Kidney glomerular epithelial cell (primary cell): ENCODE results near the gene MAP4K4.

Source experiments
- DNase-seq: peaks from one replicate; lab custom pipeline; 2025; lab: John Stamatoyannopoulos, UW

The MAP4K4 gene

DNA sequence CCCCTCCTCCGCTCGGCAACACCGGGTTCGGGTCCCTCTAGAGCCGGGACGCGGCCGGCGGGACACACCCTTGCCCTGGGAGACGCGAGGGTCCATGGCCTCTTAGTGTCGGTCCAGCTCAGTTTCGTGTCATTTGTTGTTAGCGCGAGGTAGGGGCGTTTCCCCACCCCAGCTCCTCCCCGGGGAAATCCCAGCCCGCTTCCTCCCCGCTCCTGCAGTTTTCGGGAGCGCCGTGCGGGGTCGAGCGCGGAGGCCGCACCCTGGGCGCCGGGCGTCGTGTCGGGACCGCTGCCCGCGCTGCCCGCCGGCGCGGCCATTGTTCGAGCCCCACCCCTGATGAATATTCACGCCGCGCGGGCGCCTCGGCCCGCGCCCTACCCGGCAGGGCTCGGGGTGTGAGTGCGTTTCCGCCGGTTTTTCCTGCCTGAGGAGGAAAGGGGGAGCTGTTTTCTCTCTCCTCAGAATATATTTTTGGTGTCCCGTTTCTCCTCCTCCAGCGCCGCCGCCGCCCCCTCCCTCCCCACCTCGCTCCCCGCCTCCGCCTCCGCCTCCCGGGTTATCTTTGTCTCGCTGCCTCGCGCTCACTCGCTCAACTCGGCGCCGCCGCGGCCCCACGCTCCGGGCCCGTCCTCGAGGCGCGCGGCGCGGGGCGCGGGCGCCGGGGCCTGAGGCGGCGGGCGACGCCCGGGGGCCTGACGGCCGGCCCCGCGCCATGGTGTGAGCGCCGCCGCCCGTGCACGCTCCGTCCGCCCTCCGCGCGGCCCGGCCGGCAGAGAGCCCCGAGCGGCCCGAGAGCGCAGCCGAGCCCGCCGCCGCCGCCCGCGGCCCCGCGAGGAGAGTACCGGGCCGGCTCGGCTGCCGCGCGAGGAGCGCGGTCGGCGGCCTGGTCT lies at the start of gene MAP4K4:
MAP4K4 (plus strand) TSS at position 584 of the 890 bp plus-strand sequence. CDS start 374 bp downstream, outside the sequence.
- DNase-seq, result peak; percentile 80

DNA sequence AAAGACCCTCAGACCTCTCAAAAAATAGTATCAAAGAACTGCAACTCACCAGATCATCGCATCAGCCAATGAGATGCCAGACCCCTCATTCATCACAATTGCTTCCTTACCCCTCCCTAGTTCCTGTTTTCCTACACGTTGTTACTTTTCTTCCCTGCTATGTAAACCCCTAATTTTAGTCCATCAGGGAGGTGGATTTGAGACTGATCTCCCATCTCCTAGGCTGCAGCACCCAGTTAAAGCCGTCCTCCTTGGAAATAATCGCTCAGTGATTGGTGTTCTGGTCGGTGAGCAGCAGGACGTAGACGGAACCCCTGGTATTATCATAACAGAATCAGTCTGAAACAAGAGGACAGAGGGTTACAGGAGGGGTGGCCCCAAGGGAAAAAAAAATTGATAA lies 44.0 kb upstream of the MAP4K4 start:
- no peak for DNase-seq

DNA sequence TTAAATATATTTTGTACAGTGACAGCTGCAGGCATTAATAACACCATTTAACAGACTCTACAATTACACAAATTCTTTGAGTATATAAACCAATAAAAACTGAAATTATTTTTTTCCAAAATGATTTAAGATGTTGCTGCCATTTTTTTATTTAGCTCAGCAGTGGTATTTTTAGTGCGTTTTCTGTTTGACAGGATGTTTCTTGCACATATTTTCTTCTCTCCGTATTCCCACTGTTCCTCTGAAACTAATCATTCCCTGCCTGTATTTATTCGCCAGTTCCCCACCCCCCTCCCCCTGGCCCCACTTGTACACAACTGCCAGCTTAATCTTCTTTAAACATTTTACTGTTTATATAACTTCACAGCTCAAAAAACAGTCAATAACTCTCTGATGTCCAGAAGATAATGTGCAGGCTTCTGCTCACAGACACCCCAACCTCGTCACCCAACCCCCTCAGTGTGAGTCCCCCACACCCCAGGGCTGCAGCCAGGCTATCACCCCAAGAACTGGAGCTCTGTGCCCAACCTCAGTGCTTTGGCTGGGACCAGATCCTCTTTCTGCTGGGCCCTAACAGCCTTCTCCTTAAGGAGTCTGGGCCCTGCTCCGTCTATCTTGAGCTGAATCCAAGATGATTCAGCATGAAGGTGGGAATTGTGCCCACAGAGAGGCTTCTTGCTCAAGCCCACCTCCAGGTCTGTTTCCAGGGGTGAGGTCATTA lies 41.6 kb upstream of the MAP4K4 start:
- DNase-seq, result no peak

DNA sequence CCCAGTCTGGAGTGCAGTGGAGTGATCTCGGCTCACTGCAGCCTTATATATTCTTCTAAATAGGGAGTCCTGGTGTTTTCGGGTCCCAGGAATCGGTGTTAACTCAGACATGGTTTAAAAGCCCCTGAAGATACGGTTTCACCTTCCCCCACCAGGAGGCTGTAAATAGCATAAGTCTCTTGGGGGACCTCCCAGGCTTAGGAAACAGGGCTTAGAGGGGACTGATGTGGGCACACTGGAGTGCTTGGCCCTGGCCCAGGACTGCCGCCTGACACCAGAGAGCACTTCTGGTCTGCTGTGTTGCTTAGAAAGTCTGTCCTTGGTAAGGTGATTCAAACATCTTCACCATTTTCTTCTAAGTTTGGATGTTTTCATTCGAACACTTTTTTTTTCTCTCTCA lies 39.7 kb upstream of the MAP4K4 start:
- DNase-seq, result no peak

DNA sequence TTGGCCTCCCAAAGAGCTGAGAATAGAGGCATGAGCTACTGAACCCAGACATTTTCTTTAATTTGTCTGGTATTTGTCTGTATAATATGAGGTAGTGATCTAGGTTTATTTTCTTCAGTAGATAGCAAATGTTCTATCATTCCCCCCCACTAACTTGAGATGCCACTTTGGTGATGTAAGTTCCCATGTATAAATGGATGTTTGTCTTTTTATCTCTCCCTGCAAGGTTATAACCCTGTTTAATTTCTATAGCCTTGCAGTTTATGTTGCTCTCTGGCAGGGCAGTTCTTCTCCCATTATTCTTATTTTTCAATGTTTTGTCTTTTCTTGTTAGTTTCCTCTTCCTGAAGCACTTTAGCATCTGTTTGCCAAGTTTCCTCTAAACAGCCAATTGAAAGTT lies 39.1 kb upstream of the MAP4K4 start:
- DNase-seq, result peak; percentile 13

DNA sequence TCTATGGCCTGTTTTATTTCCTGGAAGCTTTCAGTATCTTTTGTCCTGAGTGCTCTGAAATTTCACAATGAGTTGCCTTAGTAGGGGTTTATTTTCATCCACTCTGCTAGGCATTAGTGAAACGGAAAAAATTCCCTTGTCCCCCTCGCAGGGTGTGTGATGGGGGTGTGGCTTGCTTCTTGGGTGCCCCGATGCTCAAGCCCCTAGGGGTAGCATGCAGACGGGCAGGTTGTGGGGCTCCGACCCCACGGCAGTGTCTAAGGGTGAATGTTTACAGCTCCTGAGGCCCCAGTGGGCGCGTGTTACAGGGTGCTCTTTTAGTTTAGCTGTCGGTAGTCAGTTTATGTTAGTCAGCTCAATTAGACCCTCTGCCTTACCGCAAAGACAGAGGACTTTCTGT lies 32.2 kb upstream of the MAP4K4 start:
- no peak for DNase-seq

DNA sequence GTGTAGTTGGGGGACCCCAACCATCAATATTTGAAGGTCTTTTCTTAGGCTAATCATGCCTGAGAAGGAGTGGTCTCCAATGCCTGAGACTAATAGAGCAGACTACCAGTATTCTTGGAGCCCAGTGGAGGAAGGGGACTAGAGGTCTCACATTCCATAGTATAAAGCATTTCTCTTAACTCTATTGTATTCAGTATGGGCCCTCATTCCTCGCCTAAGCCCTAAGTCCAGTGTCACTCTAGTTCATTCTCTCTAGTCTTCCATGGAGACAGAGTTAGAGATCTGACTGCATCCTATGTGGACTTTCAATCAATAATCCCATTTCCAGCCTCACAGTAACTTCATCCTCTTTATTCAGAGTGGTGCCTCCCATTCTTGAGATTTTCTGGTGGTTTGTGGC lies 29.7 kb upstream of the MAP4K4 start:
- no peak for DNase-seq

DNA sequence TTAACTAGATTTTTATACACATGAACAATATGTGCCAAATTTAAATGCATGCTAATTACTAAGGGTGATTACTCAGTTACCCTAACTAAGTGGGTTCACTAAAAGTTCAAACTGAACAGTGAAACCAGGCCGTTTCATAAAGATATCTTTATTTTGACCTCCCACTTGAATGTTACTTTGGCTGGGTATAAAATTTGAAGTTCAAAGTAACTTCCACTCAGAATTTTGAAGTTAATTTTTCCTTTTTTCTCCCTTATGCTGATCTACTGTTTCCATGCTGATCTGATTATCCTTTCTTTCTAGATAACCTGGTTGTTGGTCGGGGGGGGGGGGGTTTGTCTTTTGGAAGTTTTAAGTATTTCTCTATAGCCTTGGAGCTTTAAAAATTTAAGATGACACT lies 25.5 kb upstream of the MAP4K4 start:
- DNase-seq, result no peak

DNA sequence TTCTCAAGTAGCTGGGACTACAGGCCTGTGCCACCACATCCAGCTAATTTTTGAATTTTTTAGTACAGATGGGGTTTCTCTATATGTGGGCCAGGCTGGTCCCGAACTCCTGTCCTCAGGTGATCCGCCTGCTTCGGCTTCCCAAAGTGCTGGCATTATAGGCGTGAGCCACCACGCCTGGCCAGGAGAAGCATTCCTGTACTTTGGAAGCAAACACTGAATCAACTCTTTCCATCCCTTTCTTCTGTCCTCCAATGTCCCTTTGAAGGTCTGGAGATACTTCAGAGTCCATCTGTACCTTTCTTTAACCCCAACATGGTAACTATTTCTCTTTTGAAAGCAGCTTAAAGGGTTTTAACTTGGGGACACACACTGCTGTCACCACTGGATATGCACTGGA lies 23.6 kb upstream of the MAP4K4 start:
- DNase-seq, result no peak

DNA sequence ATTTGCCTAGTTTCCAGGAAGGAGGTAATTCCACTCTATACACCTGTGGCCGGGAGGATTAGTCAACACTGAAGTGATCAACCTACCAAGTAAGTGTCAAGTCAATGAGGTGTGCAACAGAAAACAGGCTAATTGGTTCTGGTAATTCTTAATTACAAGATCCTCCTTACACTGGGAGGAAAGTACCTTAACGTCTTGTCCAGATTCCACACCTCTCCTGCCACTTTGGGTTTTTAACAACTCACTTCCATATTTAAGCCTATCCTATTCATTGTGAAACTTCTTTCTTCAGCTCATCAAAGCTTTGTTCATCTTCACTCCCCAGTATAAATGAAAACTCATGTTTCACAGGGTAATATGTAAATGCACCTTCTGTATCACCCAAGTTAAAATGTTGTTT lies 22.0 kb upstream of the MAP4K4 start:
- no peak for DNase-seq

DNA sequence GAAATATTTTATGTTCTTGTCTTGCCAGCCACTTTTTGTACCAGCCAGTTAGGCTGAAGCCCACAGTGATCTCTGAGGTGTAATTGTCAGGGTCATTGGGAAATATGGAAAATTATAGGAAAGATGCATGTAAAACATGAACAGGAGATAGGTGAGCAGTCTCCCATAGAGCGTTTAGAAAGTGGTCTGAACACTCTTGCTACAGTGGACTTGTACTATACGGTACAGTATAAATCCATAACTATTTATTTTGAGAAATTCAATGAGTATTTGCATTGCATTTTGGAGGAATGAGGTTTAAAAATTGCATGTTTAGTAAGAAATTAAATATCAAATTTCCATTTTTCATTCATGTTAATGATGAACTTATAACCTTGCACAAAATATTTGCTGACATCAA lies 20.8 kb upstream of the MAP4K4 start:
- no peak for DNase-seq

DNA sequence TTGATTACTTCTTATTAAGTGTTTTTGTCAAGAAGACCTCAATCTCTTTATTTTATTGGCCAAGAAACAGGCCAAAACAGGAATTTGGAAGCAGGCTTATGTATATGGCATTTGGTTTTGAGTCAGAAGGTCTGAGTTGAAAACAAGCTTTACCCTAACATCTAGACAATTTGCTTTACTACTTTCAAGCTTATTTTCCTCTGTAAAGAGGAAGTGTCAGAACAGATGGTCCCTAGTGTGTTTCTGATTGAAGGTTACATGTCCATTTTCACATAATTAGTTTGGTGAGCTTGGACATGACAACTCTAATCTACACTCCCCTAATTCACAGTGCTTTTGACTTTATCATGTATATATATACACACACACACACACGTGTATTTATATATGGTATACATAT lies 19.8 kb upstream of the MAP4K4 start:
- no peak for DNase-seq

DNA sequence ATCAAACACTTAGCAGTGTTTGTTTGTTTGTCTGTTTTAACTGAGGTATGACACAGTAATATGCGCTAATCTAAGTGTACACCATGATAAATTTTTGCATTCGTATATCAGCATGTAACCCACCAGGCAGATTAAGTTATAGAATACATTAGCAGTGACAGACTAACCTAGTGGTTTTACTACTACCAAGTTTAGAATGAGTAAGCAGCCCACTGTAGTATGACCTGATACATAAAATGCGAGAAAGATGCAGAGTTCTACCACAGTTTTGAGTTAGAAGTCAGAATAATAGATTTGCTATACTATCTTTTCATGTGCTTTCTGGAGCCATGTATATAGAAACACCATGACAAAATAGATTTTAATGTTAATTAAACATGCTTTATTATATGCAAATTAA lies 19.1 kb upstream of the MAP4K4 start:
- DNase-seq, result no peak

DNA sequence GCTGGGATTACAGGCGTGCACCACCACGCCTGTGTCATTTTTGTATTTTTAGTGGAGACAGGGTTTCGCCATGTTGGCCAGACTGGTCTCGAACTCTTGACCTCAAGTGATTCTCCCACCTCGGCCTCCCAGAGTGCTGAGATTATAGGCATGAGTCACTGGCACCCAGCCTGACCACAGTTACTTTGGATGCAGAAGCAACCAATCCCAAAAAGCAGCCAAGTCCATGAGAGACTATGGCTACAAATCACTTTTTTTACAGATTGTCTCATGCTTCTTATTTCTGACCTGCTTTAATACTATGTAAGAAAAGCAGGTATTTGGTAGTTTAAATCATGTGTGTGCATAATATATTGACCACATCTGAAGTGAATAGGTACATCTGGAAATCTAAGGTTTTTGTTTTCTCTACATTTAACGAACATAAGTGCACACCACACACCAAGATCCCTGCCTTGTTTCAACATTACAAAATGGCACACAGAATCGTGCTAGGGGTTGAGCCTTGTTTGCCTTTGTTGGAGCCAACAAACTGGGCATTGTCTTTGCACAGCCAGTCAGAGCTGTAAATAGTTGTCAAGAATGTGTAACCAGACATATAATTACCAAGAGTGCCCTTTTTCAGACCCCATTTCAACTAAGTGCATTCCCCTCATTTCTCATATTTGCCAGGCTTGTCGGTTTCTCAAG lies 18.3 kb upstream of the MAP4K4 start:
- no peak for DNase-seq

DNA sequence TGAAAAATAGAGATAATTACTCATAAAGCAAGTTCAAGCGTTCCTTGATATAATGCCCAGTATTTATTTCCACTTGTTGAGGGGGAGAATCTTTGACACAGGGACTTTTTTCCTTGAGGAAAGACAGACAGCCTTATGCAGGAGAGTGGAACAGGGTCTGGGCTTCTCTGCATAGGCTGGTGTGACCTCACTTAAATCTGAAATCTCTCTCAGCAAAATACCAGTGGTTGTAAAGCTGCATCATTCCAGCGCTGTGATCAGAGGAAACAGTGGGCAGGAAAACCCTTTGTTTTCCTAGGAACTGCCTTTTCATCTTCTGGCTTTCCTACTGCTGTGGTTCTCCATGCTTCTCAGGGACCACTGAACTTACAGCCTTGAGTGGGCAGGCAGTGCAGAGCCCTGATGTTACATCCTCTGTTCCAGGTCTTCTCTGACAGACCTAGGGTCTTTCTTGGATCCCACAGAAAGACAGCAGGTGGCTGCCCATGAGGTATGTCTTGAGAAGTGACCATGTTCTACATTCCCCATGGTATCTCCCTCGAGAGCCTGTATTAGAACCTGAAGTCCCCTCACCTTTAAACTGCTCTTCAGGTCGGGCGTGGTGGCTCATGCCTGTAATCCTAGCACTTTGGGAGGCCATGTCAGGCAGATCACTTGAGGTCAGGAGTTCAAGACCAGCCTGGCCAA lies 17.6 kb upstream of the MAP4K4 start:
- DNase-seq, result no peak

DNA sequence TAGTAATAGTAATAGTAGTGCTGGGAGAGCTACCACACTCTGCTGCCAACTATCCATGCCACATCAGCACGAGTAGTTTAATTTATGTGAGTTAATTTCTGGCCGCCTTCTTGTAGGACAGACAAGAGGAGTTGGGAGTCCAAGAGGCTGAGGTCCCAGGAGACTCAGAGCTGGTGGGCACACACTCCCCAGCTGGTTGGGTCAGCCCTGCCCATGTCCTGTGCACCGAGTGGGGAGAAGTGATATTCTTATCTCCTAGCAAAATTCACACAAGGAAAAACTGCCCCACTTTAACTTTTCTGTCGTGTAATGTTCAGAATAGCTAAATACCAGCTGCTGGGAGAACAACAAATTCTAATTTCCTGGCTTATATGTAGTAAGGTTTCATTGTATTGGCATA lies 15.2 kb upstream of the MAP4K4 start:
- DNase-seq, result no peak

DNA sequence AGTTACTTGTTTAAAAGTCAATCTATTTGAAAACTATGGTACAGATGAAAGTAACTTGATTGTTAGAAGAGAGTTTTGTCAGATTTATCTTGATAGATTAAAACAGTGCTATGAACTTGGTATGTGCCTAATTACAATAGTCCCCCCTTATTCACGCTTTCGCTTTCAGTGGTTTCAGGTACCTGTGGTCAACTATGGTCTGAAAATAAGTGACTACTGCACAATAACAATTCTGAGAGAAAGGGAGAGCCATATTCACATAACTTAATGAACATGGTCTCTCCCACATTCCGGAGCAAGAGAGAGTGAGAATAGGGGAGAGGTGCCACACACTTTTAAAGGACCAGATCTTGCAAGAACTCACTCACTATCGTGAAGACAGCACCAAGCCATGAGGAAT lies 13.2 kb upstream of the MAP4K4 start:
- DNase-seq, result no peak

DNA sequence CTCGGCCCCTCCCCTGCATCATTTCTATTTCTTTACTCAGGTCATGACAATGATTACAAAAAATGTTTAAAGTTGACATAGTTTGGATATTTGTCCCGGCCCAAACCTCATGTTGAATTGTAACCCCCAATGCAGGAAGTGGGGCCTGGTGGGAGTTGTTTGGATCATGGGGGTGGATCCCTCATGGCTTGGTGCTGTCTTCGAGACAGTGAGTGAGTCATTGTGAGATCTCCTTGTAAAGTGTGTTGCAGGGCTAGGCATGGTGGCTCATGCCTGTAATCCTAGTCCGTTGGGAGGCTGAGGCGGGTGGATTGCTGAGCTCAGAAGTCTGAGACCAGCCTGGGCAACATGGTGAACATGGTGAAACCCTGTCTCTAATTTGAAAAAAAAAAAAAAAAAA lies 9.2 kb upstream of the MAP4K4 start:
- no peak for DNase-seq

DNA sequence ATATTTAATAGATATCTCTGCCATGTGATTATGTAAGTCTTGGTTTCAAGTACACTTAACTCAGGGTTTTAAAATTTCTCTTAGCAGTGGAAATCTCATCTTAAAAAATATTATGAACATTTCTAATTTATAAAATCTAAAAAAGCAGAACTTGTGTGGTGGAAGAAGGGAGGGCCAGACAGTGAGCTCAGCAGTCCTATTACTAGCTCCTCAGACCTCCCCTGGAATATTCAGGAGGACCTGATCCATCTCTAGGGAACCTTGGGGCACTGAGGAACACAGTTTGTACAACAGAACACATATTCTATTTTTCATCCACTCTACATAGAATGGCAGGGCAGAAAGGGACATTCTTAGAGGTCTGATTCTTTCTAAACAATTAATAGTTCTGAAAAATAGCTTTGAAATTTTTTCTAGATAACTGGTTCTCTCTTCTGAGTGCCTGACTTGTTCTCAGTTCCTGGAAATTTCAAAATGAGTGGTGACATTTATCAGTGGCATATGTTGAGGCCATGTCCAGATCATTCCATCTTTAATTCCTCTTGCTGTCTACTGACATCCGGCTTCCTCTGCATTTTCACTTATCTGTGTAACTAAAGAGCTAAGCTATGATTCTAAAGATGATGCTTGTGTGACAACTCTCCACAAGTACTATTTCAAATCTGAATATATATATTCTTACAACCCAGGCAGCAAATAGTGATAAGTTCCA lies 8.2 kb upstream of the MAP4K4 start:
- no peak for DNase-seq

DNA sequence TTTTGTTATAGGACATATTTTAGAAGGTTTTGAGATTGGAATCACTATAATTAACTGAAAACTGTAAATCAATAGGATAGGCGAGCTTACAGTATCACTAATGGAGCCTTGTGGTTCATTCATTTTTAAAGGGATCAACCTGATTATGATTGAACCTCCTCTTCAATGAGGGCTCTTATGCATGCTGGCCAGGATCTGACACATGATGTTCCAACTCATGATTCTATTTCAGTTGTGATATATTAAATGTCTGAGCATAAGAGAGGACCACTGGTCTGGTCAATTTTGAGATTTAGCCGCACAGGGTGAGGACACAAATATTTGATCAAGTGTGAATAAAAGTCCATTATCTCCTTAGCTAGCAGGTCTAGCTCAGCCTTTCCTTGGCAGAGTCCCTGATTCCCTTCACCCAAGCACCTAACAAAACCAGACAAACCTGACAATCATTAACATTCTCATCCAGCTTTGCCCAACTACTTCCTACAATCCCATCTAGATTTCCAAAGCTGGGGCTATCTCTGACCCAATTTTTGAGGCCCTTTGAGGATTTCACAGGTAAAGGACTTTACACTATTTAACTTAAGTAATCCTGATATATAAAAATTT lies 6.9 kb upstream of the MAP4K4 start:
- DNase-seq, result no peak

DNA sequence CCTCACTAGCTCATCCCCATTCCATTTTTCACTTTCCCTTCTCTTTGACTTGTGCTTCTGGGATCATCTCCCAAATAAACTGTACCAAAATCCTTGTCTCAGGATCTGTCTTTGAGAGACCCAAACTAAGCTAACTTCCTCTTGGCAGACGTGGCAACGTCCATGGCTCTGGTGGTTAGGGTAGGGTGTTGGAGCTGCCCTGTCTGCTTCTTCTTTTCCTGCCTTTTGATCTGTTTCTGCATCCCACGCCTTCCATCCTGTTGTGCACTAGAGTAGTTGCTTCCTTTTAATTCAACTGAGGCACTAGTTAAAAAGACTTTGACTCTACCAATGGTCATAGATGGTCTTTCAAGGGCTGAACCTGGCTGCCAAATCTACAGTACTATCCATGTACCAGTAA lies 5.5 kb upstream of the MAP4K4 start:
- no peak for DNase-seq
